ENCODE data around the gene UBTD1.

The UBTD1 gene

GRCh38 chr10:97515271-97515978 lies 16.7 kb downstream of the UBTD1 start:
- CTCF ChIA-PET, result interaction anchor here (0.8 to 1.5 kb wide), 4 partner anchors 10 to 20 kb away, joined by 3 to 4 read pairs (median 3); partner anchors contain the start of gene UBTD1
- POLR2A ChIA-PET, result no interaction called here
- no peak for DNase-seq (ENCODE audit: extremely low spot score)
- TF ChIP-seq CTCF (IDR thresholded peaks at IDR 0.05; ENCODE audit: control extremely low read depth, extremely low read depth, low read depth, missing control alignments), result no peak

- ChIA-PET POLR2A (no interaction called here), CTCF (interaction anchor here (1.1 kb wide), 2 partner anchors 17 to 98 kb away, joined by 3 to 5 read pairs; no protein-coding TSS in a partner anchor)
- no peak for TF ChIP-seq CTCF (IDR thresholded peaks at IDR 0.05; ENCODE audit: control extremely low read depth, extremely low read depth, low read depth, missing control alignments)
- DNase-seq (ENCODE audit: extremely low spot score), result no peak
Measured at GRCh38 chr10:97517096-97517750, 18.5 kb downstream of the UBTD1 start.

- POLR2A ChIA-PET, result no interaction called here
- no peak for DNase-seq (ENCODE audit: extremely low spot score)
- no peak for TF ChIP-seq CTCF (IDR thresholded peaks at IDR 0.05; ENCODE audit: control extremely low read depth, extremely low read depth, low read depth, missing control alignments)
- CTCF ChIA-PET, result interaction anchor here (0.9 to 1.1 kb wide), 3 partner anchors 16 to 97 kb away, joined by 3 to 5 read pairs (median 5); no protein-coding TSS in a partner anchor
Measured at GRCh38 chr10:97517778-97518300, 19.1 kb downstream of the UBTD1 start.

- ChIA-PET CTCF (interaction anchor here (0.9 to 1.8 kb wide), 2 partner anchors 16 to 53 kb away, joined by 5 read pairs; no protein-coding TSS in a partner anchor), POLR2A (no interaction called here)
- TF ChIP-seq CTCF (IDR thresholded peaks at IDR 0.05; ENCODE audit: control extremely low read depth, extremely low read depth, low read depth, missing control alignments), result no peak
- DNase-seq (ENCODE audit: extremely low spot score), result no peak
Measured at GRCh38 chr10:97518301-97519043, 19.7 kb downstream of the UBTD1 start.

GRCh38 chr10:97519342-97519741 lies 20.6 kb downstream of the UBTD1 start:
- TF ChIP-seq CTCF (IDR thresholded peaks at IDR 0.05; ENCODE audit: control extremely low read depth, extremely low read depth, low read depth, missing control alignments), result no peak
- ChIA-PET CTCF (interaction anchor here (1.4 to 1.8 kb wide), 2 partner anchors 15 to 53 kb away, joined by 3 to 5 read pairs; no protein-coding TSS in a partner anchor), POLR2A (no interaction called here)
- DNase-seq (ENCODE audit: extremely low spot score), result no peak

- TF ChIP-seq CTCF (IDR thresholded peaks at IDR 0.05; ENCODE audit: control extremely low read depth, extremely low read depth, low read depth, missing control alignments), result no peak
- POLR2A ChIA-PET, result no interaction called here
- no peak for DNase-seq (ENCODE audit: extremely low spot score)
- CTCF ChIA-PET, result interaction anchor here (1.4 to 3.5 kb wide), 2 partner anchors 11 to 15 kb away, joined by 3 to 25 read pairs; no protein-coding TSS in a partner anchor
Measured at GRCh38 chr10:97520520-97520919, 21.8 kb downstream of the UBTD1 start.

All from GM10248 (cell line).